Measurements from ENCODE around the gene DGCR2.

- TF ChIP-seq CTCF (IDR thresholded peaks at IDR 0.05) (no peak), POLR2A (IDR thresholded peaks at IDR 0.05) (no peak)
Measured at GRCh38 chr22:19133561-19133960, 11.3 kb upstream of the DGCR2 start.

Measured in adrenal gland (tissue), 5 donors.